Measurements from ENCODE around the gene FLAD1. TPM values are rescaled to one million over a fixed set of nuclear protein-coding genes. Genes with fewer than 3 reads are reported as not detected.
A peak's percentile ranks its signal among the peaks of the same experiment; 100 is the strongest.

The FLAD1 gene
- total RNA-seq, 1 experiment from 2014 or later, result 97.0 TPM

DNA sequence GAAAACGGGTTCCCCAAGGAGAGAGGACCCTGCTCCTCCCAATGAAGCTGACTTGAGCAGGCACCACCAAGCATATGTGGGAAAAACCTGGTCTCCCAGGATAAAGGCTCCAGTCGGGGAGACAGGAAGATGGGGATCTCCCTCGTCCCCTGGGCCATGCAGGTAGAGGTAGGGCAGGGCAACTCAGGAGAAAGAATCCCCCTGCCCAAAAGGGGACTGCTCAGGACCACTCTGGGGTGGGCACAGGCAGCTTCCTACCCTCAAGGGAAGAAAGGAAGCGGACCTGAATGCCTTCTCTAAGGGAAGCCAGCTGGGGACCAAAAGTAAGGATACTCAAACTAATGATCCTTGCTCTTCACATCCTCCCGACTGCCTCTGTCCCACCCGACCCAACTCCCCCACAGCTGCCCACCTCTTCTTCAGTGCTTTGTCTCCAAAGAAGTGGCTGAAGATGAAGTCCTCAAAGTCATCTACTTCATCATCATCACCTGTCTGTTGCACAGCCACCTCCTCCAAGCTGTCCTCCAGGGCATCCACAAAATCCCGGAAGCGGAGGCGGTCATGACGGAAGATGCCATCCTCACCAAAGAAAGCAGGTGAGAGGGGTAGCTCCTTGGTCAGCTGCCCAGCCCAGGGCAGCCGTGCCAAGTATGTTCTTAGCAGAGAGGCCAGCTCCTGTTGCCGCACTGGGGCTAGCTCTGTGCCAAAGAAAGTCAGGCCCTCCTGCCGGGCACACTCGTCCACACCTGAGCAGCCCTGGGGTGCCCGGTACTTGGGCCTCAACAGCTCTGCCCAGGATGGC is 37.8 kb upstream of the FLAD1 start:
- H3K4me2 ChIP-seq (ENCODE audit: insufficient read depth, insufficient read length, low read length), result no peak overlapping the region
- H3K27ac Mint-ChIP-seq, result peak overlapping the region in 1 of 3 experiments; percentile 35; a peak in 1 of 7 replicates

More for the DNA sequence above, 37.8 kb upstream of the FLAD1 start:
- no peak overlapping the region for H3K4me3 Mint-ChIP-seq
- Histone ChIP-seq H4K8ac (replicated peaks; ENCODE audit: insufficient read length, low read depth, low read length) (no peak overlapping the region), H2BK5ac (ENCODE audit: insufficient read length, low read length) (no peak overlapping the region), H3K79me2 (ENCODE audit: insufficient read depth, low read length) (no peaks in the 10 kb centered on the region), H3K9ac (ENCODE audit: extremely low read depth, insufficient read length, low read length) (no peak overlapping the region), H2AK5ac (ENCODE audit: insufficient read length, low read length) (no peak overlapping the region), H3K4me1 (ENCODE audit: insufficient read depth, low read length) (peaks cover 3% of the 10 kb centered on the region; the same call in 1 of the 2 replicates), H3T11ph (ENCODE audit: low read length) (no peak overlapping the region), H3K56ac (ENCODE audit: insufficient read length, low read depth, low read length) (no peak overlapping the region), H3K14ac (ENCODE audit: insufficient read depth, low read length) (no peak overlapping the region), H3K18ac (ENCODE audit: insufficient read length, low read depth, low read length) (no peak overlapping the region), H2BK120ac (ENCODE audit: low read depth, low read length, poor library complexity, severe bottlenecking) (no peak overlapping the region), H3K4ac (ENCODE audit: low read depth, low read length) (no peak overlapping the region), H2BK12ac (ENCODE audit: insufficient read length, low read depth, low read length) (no peak overlapping the region), H2AFZ (ENCODE audit: low read length) (no peak overlapping the region), H4K91ac (ENCODE audit: insufficient read length, low read depth, low read length) (no peak overlapping the region), H3K27ac (ENCODE audit: insufficient read length, low read depth, low read length) (no peak overlapping the region), H2BK20ac (ENCODE audit: low read depth, low read length, poor library complexity, severe bottlenecking) (no peak overlapping the region), H3K79me1 (ENCODE audit: insufficient read depth, low read depth, low read length, poor library complexity, severe bottlenecking) (no peaks in the 10 kb centered on the region), H3K9me3 (ENCODE audit: control insufficient read depth, low read depth, low read length) (no peaks in the 10 kb centered on the region), H3K23me2 (ENCODE audit: insufficient read length, low read depth, low read length, poor library complexity, severe bottlenecking) (no peaks in the 10 kb centered on the region), H4K5ac (ENCODE audit: insufficient read length, low read depth, low read length) (no peak overlapping the region), H4K20me1 (ENCODE audit: control insufficient read depth, insufficient read depth, insufficient read length) (no peaks in the 10 kb centered on the region), H2BK15ac (ENCODE audit: low read depth, low read length) (no peak overlapping the region), H3K23ac (ENCODE audit: insufficient read length, low read depth, low read length) (no peak overlapping the region), H3K27me3 (ENCODE audit: insufficient read depth, low read length) (no peaks in the 10 kb centered on the region)
- H3K9me3 Mint-ChIP-seq, result no peaks in the 10 kb centered on the region
- H3K27me3 Mint-ChIP-seq (ENCODE audit: low read depth), result no peaks in the 10 kb centered on the region
- H3K4me1 Mint-ChIP-seq, result peaks cover 18% of the 10 kb centered on the region in 2 experiments
- DNase-seq, result no peak
- peaks cover 0 to 10% (median 5%) of the 10 kb centered on the region in 3 experiments; a peak in 5 of 7 replicates for H3K36me3 Mint-ChIP-seq (ENCODE audit: insufficient read depth in 1 of 3, low read depth in 3 of 3)
- TF ChIP-seq, protein P1, sequence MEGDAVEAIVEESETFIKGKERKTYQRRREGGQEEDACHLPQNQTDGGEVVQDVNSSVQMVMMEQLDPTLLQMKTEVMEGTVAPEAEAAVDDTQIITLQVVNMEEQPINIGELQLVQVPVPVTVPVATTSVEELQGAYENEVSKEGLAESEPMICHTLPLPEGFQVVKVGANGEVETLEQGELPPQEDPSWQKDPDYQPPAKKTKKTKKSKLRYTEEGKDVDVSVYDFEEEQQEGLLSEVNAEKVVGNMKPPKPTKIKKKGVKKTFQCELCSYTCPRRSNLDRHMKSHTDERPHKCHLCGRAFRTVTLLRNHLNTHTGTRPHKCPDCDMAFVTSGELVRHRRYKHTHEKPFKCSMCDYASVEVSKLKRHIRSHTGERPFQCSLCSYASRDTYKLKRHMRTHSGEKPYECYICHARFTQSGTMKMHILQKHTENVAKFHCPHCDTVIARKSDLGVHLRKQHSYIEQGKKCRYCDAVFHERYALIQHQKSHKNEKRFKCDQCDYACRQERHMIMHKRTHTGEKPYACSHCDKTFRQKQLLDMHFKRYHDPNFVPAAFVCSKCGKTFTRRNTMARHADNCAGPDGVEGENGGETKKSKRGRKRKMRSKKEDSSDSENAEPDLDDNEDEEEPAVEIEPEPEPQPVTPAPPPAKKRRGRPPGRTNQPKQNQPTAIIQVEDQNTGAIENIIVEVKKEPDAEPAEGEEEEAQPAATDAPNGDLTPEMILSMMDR (conservative IDR thresholded peaks at IDR 0.05), result no peak
- WGBS (ENCODE audit: extremely low coverage, insufficient read length, low lambda C conversion rate), result no CpG with 5 or more reads among the region's 15 CpGs

Measured in H9 (cell line).